Activated effector memory CD4-positive, alpha-beta T cell treated with anti-CD3 and anti-CD28 coated beads, Interleukin-2, amount 50 U/mL, for 16 hours (primary cell): ENCODE results near the gene PHTF1.

ENCODE experiments used
- DNase-seq: peaks from one replicate; pipeline ENCODE4 v3.0.0-alpha.2; 2020

Gene PHTF1

DNA sequence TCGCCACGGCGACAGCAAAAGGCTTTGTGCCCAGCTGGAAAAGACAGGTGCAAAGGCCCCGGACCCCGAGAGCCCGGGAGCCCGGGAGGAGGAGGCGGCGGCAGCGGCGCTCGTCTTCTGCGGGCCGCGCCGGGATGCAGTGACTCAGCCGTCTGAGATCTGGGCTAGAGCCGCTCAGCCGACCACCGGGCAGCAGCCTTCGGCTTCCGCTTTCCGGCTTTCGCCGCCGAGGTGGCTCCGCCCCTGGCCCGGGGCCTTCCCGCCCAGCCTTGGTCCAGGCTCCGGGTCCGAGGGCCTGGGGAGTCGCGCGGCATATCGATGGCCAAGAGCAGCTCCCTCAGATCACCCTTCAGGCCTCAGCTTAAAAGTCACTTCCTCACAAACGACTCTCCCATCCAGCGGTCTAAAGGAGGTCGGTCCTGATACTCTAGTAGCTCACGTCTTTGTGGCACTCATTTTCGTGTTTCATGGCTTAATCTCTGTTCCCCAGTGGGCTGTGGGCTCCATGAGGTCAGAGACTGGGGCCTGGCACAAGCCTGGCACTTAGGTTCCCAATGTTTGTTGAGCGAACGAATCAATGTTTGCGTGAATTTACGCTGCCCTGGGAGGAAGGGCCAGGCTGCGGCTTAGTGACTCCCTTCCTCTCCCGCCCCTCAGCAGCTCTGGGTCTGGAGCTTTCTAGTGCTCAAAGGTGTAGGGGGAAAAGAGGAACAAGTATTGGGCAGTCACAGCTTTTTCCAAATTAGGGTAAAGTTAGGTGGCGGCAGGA, at the start of gene PHTF1:
TSS of gene PHTF1 (minus strand) at position 154 of the 769 bp plus-strand sequence. CDS start 783 bp downstream, outside the sequence.
- peak; percentile 86 for DNase-seq

GRCh38 chr1:113808450-113809195, 49.3 kb upstream of the PHTF1 start:
- DNase-seq = no peak

GRCh38 chr1:113805639-113806038, 46.4 kb upstream of the PHTF1 start:
- DNase-seq = no peak

- DNase-seq = no peak
Observed at GRCh38 chr1:113805256-113805531, 45.9 kb upstream of the PHTF1 start.

GRCh38 chr1:113804421-113805255, 45.4 kb upstream of the PHTF1 start:
- DNase-seq = no peak

GRCh38 chr1:113802367-113803007, 43.2 kb upstream of the PHTF1 start:
- DNase-seq = no peak

- DNase-seq = no peak
Observed at GRCh38 chr1:113800487-113800886, 41.2 kb upstream of the PHTF1 start.

DNA sequence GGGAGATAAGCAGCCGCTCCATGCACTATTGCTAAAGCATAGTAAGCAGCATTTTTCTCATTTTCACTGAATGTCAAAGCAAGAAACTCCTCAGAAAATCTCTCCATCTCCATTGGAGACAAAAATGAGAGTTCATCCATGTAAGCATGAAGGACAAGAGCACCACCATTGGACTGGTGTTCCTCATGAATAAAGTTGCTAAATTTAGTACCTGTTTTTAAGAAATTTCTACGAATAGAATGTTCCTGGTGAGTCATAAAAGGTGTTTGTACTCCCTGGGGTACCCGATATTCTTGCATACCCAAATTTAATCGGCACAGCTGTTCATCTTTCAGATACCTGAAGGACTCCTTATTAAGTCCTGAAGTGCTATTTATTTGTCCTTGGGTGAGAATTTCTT, 38.2 kb upstream of the PHTF1 start:
- no peak for DNase-seq

- no peak for DNase-seq
Observed at GRCh38 chr1:113793878-113794834, 34.9 kb upstream of the PHTF1 start.

- no peak for DNase-seq
Observed at GRCh38 chr1:113792986-113793385, 33.7 kb upstream of the PHTF1 start.

- DNase-seq = no peak
Observed at GRCh38 chr1:113792471-113792870, 33.2 kb upstream of the PHTF1 start.

DNA sequence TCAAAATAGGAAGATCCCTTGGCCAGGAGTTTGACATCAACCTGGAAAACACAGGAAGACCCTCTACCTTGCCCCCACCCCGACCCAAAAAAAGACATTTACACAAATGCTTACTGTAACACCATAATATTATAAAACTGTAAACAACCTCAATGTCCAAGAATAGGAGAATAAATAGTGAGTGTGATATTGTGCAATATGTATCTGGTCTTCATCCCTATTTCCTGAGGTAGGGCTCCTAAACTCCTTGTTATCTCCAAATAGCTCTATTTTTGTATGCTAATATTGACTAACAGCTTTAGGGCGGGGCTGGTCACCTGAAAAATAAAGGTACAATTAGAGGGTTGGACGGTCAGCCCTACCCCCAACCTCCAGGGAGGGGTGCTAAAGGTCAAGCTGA, 29.5 kb upstream of the PHTF1 start:
- no peak for DNase-seq

DNA sequence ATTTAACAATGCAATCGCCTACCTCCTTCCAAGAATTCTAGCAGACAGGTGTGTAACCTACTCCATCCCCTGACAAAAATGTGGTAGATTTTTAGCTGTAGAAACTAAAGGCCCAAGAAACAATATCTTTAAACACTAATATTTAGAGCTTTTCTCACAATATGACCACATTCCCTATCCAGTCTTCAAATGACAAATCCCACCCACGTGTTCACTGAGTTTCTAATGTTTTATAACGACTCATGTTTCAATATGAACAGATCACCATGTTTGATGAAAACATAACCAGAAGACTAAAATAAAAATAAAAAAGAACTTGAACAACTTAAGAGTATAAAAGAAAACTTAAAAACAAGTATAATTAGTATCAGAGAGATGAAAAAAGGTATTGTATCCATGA, 28.4 kb upstream of the PHTF1 start:
- no peak for DNase-seq

- no peak for DNase-seq
Observed at GRCh38 chr1:113786069-113786468, 26.8 kb upstream of the PHTF1 start.

DNA sequence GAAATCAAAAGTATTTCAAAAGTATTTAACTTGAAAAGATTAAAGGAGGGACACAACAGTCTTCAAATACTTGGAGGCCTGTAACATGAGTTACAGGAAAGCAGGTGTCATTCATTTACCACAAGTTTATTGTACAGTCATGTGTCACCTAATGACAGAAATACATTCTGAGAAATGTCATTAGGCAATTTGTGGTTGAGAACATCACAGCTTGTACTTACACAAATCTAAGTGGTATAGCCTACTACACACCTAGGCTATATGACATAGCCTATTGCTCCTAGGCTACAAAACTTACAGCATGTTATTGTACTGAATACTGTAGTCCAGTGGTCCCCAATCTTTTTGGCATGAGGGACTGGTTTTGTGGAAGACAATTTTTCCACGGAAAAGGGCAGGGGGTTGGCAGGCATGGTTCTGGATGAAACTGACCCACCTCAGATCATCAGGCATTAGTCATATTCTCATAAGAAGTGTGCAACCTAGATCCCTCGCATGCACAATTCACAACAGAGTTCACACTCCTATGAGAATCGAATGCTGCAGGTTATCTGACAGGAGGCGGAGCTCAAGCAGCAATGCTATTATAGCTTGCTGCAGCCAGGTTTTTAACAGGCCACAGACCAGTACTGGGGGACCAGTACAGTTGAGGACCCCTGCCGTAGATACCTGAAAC, 25.0 kb upstream of the PHTF1 start:
- peak; percentile 68 for DNase-seq

DNA sequence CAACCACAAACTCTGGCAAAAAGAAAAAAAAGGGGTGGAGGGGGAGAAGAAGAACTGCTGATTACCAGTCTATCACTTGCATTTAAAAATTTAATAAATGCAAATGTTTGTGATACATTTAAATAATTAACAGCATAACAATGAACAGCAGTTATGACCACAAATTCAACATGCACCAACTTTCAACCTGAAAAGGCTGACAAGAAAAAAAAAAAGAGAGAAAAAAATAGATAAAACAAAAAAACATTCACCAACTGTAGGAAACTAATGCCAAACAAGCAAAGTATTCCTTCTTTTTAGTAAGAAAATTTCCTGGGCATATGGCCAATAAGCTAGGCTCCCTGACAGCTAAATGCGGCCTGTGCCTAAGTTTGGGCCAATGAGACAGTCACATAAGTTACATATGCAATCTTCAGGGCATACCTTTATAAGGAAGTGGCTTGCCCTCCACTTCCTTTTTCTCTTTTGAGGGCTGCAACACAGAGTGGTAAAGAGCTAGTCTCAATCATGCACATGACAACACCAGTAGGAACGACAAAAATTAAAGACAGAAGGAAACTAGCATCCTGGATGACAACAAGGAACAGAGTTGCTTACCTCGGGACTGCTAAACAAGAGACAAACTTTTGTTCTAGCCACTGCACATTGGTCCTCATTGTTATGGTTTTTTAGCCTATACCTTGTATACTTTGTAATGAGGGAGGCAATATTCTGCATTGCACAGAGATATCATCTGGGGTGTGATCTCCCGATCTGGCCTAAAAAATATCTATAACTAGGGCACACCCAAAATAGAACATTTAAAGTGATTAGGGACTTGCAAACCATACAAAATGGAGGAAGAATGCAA, 24.2 kb upstream of the PHTF1 start:
- peak; percentile 74 for DNase-seq

- DNase-seq = no peak
Observed at GRCh38 chr1:113782406-113782805, 23.1 kb upstream of the PHTF1 start.

DNA sequence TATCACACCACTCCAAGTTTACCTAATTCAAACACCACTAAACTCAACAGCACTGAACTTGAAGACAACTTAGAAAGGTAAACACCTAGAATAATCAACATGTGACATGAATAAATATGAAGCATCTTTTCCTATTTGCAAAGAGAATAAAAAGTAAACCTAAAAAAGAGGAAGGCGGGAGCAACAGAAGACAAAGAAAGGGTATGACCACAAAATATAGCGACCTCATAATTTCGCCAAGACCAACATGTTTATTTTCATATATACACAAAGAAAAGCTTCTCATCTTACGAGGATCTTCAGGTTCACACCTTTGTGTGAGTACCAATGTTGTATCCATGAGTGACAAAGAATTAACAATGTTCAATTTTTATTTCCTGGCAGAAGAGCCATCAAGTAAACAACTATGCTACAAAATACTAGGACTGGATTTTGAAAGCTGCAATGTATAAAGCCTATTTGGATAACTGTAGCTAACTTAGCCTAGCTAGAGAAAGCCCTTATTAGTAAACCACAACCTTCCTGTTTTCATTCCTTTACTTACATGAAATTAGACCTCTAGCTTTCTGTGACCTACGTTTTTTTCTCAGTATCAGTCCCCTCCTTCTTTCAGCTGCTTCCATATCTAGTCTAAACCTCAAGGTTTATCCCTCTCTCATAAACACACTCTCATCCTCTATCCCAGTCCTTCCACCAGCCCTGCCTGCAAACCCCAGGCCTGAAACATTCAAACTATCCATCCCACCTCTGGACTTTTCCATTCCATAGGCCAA, 21.3 kb upstream of the PHTF1 start:
- DNase-seq = no peak

GRCh38 chr1:113779542-113779941, 20.3 kb upstream of the PHTF1 start:
- no peak for DNase-seq

DNA sequence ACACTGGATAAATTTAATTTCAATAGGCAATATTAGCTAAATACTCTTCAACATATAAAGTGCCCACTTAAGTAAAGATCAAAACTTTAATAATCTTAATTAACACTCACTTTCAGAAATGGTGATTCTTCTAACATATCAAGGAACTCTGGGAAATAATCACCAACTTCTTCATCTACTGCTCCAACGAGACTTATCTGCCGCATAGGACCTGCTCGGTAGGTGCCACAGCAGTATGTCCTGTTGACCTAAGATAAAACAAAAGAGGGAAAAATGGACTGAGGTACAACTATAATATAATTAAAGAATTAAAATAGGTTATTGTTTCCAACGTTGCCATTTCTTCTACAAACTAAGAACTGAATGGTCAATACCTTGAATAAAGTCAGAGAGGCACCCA, 18.3 kb upstream of the PHTF1 start:
- DNase-seq = no peak
